Mucosa of gallbladder (tissue), 1 donor: Measurements from ENCODE around the gene TMEM258. TPM values are rescaled to one million over a fixed set of nuclear protein-coding genes. Genes with fewer than 3 reads are reported as not detected.

Experiments
- DNase-seq: peaks from one replicate; pipeline ENCODE4 v3.0.0-alpha.2; 2020; ENCODE audit warnings: low spot score
- total RNA-seq: library from RNA; stranded (reverse); gene quantifications from one replicate; pipeline ENCODE4 v1.2.1, GENCODE V29; 2021
- donor health status: DM: no; HTN: no; CAD: no.

Gene TMEM258
- total RNA-seq, 1 donor from 2014 or later, result 116 TPM

GRCh38 chr11:61776561-61777075 is 15.8 kb downstream of the TMEM258 start:
- DNase-seq, result peak; percentile 53

GRCh38 chr11:61775606-61776554 is 16.5 kb downstream of the TMEM258 start:
- no peak for DNase-seq

- DNase-seq, result no peak
Measured at GRCh38 chr11:61775106-61775505, 17.3 kb downstream of the TMEM258 start.

GRCh38 chr11:61774411-61774810 is 18.0 kb downstream of the TMEM258 start:
- DNase-seq, result no peak

GRCh38 chr11:61773809-61774208 is 18.6 kb downstream of the TMEM258 start:
- no peak for DNase-seq

GRCh38 chr11:61773356-61773755 is 19.0 kb downstream of the TMEM258 start:
- no peak for DNase-seq

GRCh38 chr11:61771985-61772455 is 20.4 kb downstream of the TMEM258 start:
- no peak for DNase-seq

- no peak for DNase-seq
Measured at GRCh38 chr11:61771195-61771894, 21.1 kb downstream of the TMEM258 start.

- DNase-seq, result no peak
Measured at GRCh38 chr11:61769946-61770683, 22.3 kb downstream of the TMEM258 start.

- DNase-seq, result peak; percentile 42
Measured at GRCh38 chr11:61769169-61769920, 23.1 kb downstream of the TMEM258 start.

- no peak for DNase-seq
Measured at GRCh38 chr11:61768376-61769076, 23.9 kb downstream of the TMEM258 start.

GRCh38 chr11:61766353-61766841 is 26.0 kb downstream of the TMEM258 start:
- peak; percentile 38 for DNase-seq

GRCh38 chr11:61765550-61766253 is 26.7 kb downstream of the TMEM258 start:
- no peak for DNase-seq

- DNase-seq, result peak; percentile 47
Measured at GRCh38 chr11:61764606-61765260, 27.7 kb downstream of the TMEM258 start.

GRCh38 chr11:61763930-61764605 is 28.3 kb downstream of the TMEM258 start:
- no peak for DNase-seq

GRCh38 chr11:61762798-61763197 is 29.6 kb downstream of the TMEM258 start:
- DNase-seq, result no peak

- DNase-seq, result no peak
Measured at GRCh38 chr11:61762223-61762615, 30.2 kb downstream of the TMEM258 start.

- DNase-seq, result no peak
Measured at GRCh38 chr11:61761440-61762222, 30.8 kb downstream of the TMEM258 start.
